CD14-positive monocyte (primary cell): ENCODE data around the gene EPHB2. TPM values are rescaled to one million over a fixed set of nuclear protein-coding genes. Genes with fewer than 3 reads are reported as not detected.

Experiments used
- DNase-seq, 3 donors: peaks; one replicate each; pipeline ENCODE4 v3.0.0-alpha.2; 2011 to 2022
- H2AFZ ChIP-seq: 2 replicates; pipeline ENCODE4 v1.6.0; 2012; ENCODE audit warnings: mild to moderate bottlenecking, low read depth, low read length, inconsistent platforms; ENCODE audit not compliant: insufficient read depth, poor library complexity, severe bottlenecking
- H3K27ac ChIP-seq, 2 donors: 1 replicate in 1 of 2; 2 replicates in 1 of 2; pipeline ENCODE4 v1.5.1; 2012 to 2013; ENCODE audit warnings: low read length in 2 of 2, control low read depth in 1 of 2, inconsistent platforms in 1 of 2, low read depth in 1 of 2, mild to moderate bottlenecking in 1 of 2
- H3K27me3 ChIP-seq, 2 donors: one replicate each; pipeline versions ENCODE4 v1.6.0 to v1.6.1; 2011 to 2013; ENCODE audit warnings: low read length in 2 of 2; ENCODE audit not compliant: control insufficient read depth in 2 of 2, insufficient read depth in 2 of 2
- H3K36me3 ChIP-seq, 2 donors: replicated peaks in 1 of 2; 1 replicate in 1 of 2; 2 replicates in 1 of 2; pipeline versions ENCODE4 v1.5.1 to v1.6.1; 2012 to 2013; ENCODE audit warnings: low read length in 2 of 2, control low read depth in 1 of 2, inconsistent platforms in 1 of 2, mild to moderate bottlenecking in 1 of 2; ENCODE audit not compliant: insufficient read depth in 2 of 2, control insufficient read depth in 1 of 2
- H3K4me1 ChIP-seq, 2 donors: 1 replicate in 1 of 2; 2 replicates in 1 of 2; pipeline versions ENCODE4 v1.5.1 to v1.6.1; 2012 to 2013; ENCODE audit warnings: low read length in 2 of 2, control low read depth in 1 of 2, inconsistent platforms in 1 of 2, mild to moderate bottlenecking in 1 of 2, moderate library complexity in 1 of 2; ENCODE audit not compliant: insufficient read depth in 2 of 2, control insufficient read depth in 1 of 2
- H3K4me2 ChIP-seq: replicated peaks from 2 replicates; pipeline ENCODE3; 2012; ENCODE audit warnings: low read length, moderate library complexity, mild to moderate bottlenecking; ENCODE audit not compliant: poor library complexity, severe bottlenecking; ENCODE audit errors: extremely low read depth
- H3K4me3 ChIP-seq, 3 experiments: fragments of 200-600 bp in 1 of 3; sonication (generic) in 1 of 3; replicated peaks in 1 of 3; 1 replicate in 2 of 3; 2 replicates in 1 of 3; pipeline ENCODE4 v1.5.1; 2011 to 2013; ENCODE audit warnings: low read length in 3 of 3, mild to moderate bottlenecking in 3 of 3, control low read depth in 2 of 3, low read depth in 2 of 3, inconsistent platforms in 1 of 3, moderate library complexity in 1 of 3
- H3K79me2 ChIP-seq: 2 replicates; pipeline ENCODE4 v1.6.0; 2012; ENCODE audit warnings: mild to moderate bottlenecking, control low read depth, inconsistent platforms, low read length, moderate library complexity; ENCODE audit not compliant: insufficient read depth
- H3K9ac ChIP-seq: 2 replicates; pipeline ENCODE4 v1.6.0; 2017; ENCODE audit warnings: low read length, mild to moderate bottlenecking; ENCODE audit not compliant: insufficient read depth, poor library complexity, severe bottlenecking
- H3K9me3 ChIP-seq, 2 donors: replicated peaks in 1 of 2; 1 replicate in 1 of 2; 2 replicates in 1 of 2; pipeline versions ENCODE4 v1.5.1 to v1.6.1; 2012 to 2013; ENCODE audit warnings: low read length in 2 of 2, control low read depth in 1 of 2; ENCODE audit not compliant: control insufficient read depth in 1 of 2, insufficient read depth in 1 of 2
- H4K20me1 ChIP-seq: 2 replicates; pipeline ENCODE4 v1.6.0; 2012; ENCODE audit warnings: mild to moderate bottlenecking, low read length, control low read depth, moderate library complexity; ENCODE audit not compliant: insufficient read depth
- H3K27ac Mint-ChIP-seq, 7 donors: one replicate each; pipeline ENCODE4 v1.8.0; 2020; ENCODE audit warnings: mild to moderate bottlenecking in 7 of 7, mixed read lengths in 7 of 7, moderate library complexity in 6 of 7, inconsistent platforms in 2 of 7
- H3K27me3 Mint-ChIP-seq, 3 donors: one replicate each; pipeline ENCODE4 v1.8.0; 2021 to 2022; ENCODE audit warnings: low read depth in 3 of 3, mild to moderate bottlenecking in 3 of 3, mixed read lengths in 3 of 3, moderate library complexity in 3 of 3, inconsistent platforms in 1 of 3
- H3K36me3 Mint-ChIP-seq, 2 donors: one replicate each; pipeline ENCODE4 v1.8.0; 2020; ENCODE audit warnings: mixed read lengths in 2 of 2, inconsistent platforms in 1 of 2, mild to moderate bottlenecking in 1 of 2
- H3K4me1 Mint-ChIP-seq: one replicate; pipeline ENCODE4 v1.8.0; 2020; ENCODE audit warnings: mild to moderate bottlenecking, mixed read lengths
- H3K4me3 Mint-ChIP-seq, 2 donors: one replicate each; pipeline ENCODE4 v1.8.0; 2020; ENCODE audit warnings: mild to moderate bottlenecking in 2 of 2, mixed read lengths in 2 of 2, moderate library complexity in 1 of 2
- H3K9me3 Mint-ChIP-seq, 7 donors: one replicate each; pipeline ENCODE4 v1.8.0; 2020 to 2022; ENCODE audit warnings: mixed read lengths in 7 of 7, mild to moderate bottlenecking in 6 of 7, moderate library complexity in 6 of 7, inconsistent platforms in 2 of 7
- WGBS: methylation state at CpG from one replicate; pipeline ENCODE4 v1.1.5; 2013; ENCODE audit warnings: missing lambda C conversion rate; ENCODE audit not compliant: insufficient coverage; 5-methylcytosine and 5-hydroxymethylcytosine counted together
- intact Hi-C, 2 donors: fragments of 100-400 bp; cut with micrococcal nuclease; formaldehyde crosslinking; loops; one replicate each; pipeline versions ENCODE4 v1.15.0 to v1.15.1; 2023
- polyA plus RNA-seq, 3 donors: library from polyadenylated mRNA; depleted of rRNA in 1 of 3; unstranded in 2 of 3; stranded (reverse) in 1 of 3; fragments of 300-500 nt in 2 of 3; fragments of >200 nt in 1 of 3; fragmentation: Illumina TruSeq in 2 of 3; gene quantifications; 1 replicate in 2 of 3; 2 replicates in 1 of 3; pipeline ENCODE4 v1.2.3, GENCODE V29; 2012 to 2021
- TF ChIP-seq, protein P1 (sequence below): fragments of 200-600 bp; IDR thresholded peaks from one replicate; pipeline ENCODE4 v1.8.0; 2022; ENCODE audit warnings: antibody characterized with exemption, mild to moderate bottlenecking

The EPHB2 gene
- polyA plus RNA-seq, 3 donors = 2.9 to 5.6 (median 3.4) TPM

DNA sequence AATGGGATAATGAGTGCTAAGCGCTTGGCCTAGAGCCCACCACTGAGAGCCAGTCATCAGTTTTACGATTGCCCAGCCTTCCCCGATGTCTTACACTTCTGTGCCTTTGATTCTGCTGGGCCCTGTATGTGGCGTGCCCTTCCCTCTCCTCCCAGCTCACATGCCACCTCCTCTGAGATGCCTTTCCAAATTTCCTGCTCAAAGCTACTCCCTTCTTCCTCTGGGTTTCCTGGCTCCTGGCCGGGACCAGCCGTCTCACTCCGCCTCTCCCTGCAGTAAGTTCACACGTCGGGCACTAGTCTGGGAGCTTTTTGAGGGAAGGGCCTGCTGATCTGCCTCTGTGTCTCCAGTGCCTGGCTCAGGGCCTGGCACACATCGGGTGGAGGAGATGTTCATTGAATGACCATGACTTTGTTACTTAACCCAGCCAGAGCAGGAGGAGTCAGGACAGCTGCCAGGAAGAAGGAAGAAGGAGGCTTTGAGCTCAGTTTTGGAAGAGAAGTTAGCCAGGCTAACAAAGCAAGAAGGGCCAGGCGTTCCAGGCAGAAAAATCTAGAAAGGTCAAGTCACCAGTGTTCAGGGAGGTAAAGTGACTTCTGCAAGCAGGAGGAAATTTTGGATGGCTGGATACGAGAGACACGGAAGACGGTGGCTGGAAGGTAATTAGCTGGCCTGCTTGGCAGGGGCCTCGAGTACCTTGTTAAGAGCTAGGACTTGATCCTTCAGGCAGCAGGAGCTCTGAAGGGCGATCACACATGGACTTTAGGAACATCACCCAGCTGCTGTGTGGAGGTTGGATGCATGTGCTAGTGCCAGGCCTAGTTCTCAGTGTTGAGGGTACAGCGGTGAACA, 63.6 kb downstream of the EPHB2 start:
- Histone ChIP-seq H3K36me3 (no peaks in the 10 kb centered on the region), H3K4me3 (no peak overlapping the region), H4K20me1 (no peaks in the 10 kb centered on the region), H3K27ac (no peak overlapping the region), H3K9ac (no peak overlapping the region), H3K27me3 (peaks cover 0 to 2% of the 10 kb centered on the region in 2 donors), H3K4me1 (no peaks in the 10 kb centered on the region), H3K4me2 (no peak overlapping the region), H2AFZ (no peak overlapping the region), H3K9me3 (no peaks in the 10 kb centered on the region), H3K79me2 (no peaks in the 10 kb centered on the region)
- Mint-ChIP-seq H3K9me3 (no peaks in the 10 kb centered on the region), H3K4me1 (no peaks in the 10 kb centered on the region), H3K27me3 (peaks cover 7 to 24% (median 16%) of the 10 kb centered on the region in 3 donors), H3K36me3 (no peaks in the 10 kb centered on the region), H3K4me3 (no peak overlapping the region), H3K27ac (peak overlapping the region in 2 of 7 donors; percentile 6 to 54)
- TF ChIP-seq, protein P1, sequence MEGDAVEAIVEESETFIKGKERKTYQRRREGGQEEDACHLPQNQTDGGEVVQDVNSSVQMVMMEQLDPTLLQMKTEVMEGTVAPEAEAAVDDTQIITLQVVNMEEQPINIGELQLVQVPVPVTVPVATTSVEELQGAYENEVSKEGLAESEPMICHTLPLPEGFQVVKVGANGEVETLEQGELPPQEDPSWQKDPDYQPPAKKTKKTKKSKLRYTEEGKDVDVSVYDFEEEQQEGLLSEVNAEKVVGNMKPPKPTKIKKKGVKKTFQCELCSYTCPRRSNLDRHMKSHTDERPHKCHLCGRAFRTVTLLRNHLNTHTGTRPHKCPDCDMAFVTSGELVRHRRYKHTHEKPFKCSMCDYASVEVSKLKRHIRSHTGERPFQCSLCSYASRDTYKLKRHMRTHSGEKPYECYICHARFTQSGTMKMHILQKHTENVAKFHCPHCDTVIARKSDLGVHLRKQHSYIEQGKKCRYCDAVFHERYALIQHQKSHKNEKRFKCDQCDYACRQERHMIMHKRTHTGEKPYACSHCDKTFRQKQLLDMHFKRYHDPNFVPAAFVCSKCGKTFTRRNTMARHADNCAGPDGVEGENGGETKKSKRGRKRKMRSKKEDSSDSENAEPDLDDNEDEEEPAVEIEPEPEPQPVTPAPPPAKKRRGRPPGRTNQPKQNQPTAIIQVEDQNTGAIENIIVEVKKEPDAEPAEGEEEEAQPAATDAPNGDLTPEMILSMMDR = no peak
- no peak for DNase-seq
- over 99% methylated on average over 13 of the region's 17 CpGs for WGBS
- intact Hi-C loops = no loop called here

DNA sequence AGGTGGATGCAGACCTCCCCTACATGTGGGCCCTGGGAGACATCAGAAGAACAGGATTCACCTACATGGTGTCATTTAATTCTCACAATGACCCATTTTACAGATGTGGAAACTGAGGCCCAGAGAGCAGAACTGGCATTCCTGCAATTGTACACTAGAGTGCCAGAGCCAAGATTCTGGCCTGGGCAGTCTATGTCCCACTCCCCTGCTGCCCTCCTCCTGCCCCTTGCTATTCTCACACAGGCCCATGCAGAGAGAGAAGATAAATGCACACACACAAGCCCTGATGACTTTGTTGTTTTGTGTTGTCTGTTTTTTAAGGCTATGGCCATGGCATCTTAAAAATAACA, 64.2 kb downstream of the EPHB2 start:
- no peak overlapping the region for H3K27ac Mint-ChIP-seq
- Histone ChIP-seq H3K79me2 (no peaks in the 10 kb centered on the region), H4K20me1 (no peaks in the 10 kb centered on the region), H3K4me1 (no peaks in the 10 kb centered on the region), H3K27ac (no peak overlapping the region), H3K36me3 (no peaks in the 10 kb centered on the region), H3K9ac (no peak overlapping the region), H3K4me3 (no peak overlapping the region), H3K27me3 (peaks cover 0 to 2% of the 10 kb centered on the region in 2 donors), H3K4me2 (no peak overlapping the region), H2AFZ (no peak overlapping the region), H3K9me3 (no peaks in the 10 kb centered on the region)
- no peak overlapping the region for H3K4me3 Mint-ChIP-seq
- peaks cover 7 to 25% (median 16%) of the 10 kb centered on the region in 3 donors for H3K27me3 Mint-ChIP-seq
- TF ChIP-seq, protein P1 = no peak
- no peaks in the 10 kb centered on the region for H3K9me3 Mint-ChIP-seq
- no peaks in the 10 kb centered on the region for H3K36me3 Mint-ChIP-seq
- no peak for DNase-seq
- no peaks in the 10 kb centered on the region for H3K4me1 Mint-ChIP-seq
- intact Hi-C loops = no loop called here
